Neural cell (in vitro differentiated cells): ENCODE data around the gene SLC13A2. TPM values are rescaled to one million over a fixed set of nuclear protein-coding genes. Genes with fewer than 3 reads are reported as not detected.

Experiments
- H2AFZ ChIP-seq: fragments of 200-600, 300-800 bp; sonication (generic), shearing (Covaris generic); 2 replicates; pipeline ENCODE4 v1.6.0; 2014; ENCODE audit warnings: low read depth, mild to moderate bottlenecking, antibody characterized with exemption, low read length, moderate library complexity
- H3F3A ChIP-seq: fragments of 200-600 bp; shearing (Covaris generic); 2 replicates; pipeline ENCODE4 v1.6.1; 2016; ENCODE audit warnings: mild to moderate bottlenecking, moderate library complexity, mixed read lengths, antibody characterized with exemption, low read length; ENCODE audit not compliant: insufficient read depth, poor library complexity, severe bottlenecking
- H3K27ac ChIP-seq: fragments of 200-600, 300-800 bp; sonication (generic), shearing (Covaris generic); 2 replicates; pipeline ENCODE4 v1.5.1; 2014; ENCODE audit warnings: mild to moderate bottlenecking, low read length, moderate library complexity
- H3K27me3 ChIP-seq: fragments of 300-800, 200-600 bp; sonication (generic), shearing (Covaris generic); 2 replicates; pipeline ENCODE4 v1.6.0; 2014; ENCODE audit warnings: mild to moderate bottlenecking, low read depth, low read length, moderate library complexity; ENCODE audit not compliant: insufficient read depth
- H3K36me3 ChIP-seq: fragments of 300-800, 200-600 bp; sonication (generic), shearing (Covaris generic); 2 replicates; pipeline ENCODE4 v1.5.1; 2014; ENCODE audit warnings: mild to moderate bottlenecking, antibody characterized with exemption, low read length, moderate library complexity; ENCODE audit not compliant: insufficient read depth
- H3K4me2 ChIP-seq: fragments of 300-800, 200-600 bp; sonication (generic), shearing (Covaris generic); 2 replicates; pipeline ENCODE4 v1.6.0; 2014; ENCODE audit warnings: mild to moderate bottlenecking, low read length
- H3K4me3 ChIP-seq: fragments of 300-800, 200-600 bp; sonication (generic), shearing (Covaris generic); 2 replicates; pipeline ENCODE4 v1.5.1; 2014; ENCODE audit warnings: mild to moderate bottlenecking, low read length, moderate library complexity
- H3K79me2 ChIP-seq: fragments of 200-600 bp; shearing (Covaris generic); replicated peaks from 2 replicates; pipeline ENCODE4 v1.6.0; 2014; ENCODE audit warnings: mild to moderate bottlenecking, low read length, moderate library complexity; ENCODE audit not compliant: insufficient read depth
- H3K9ac ChIP-seq: fragments of 300-800, 200-600 bp; sonication (generic), shearing (Covaris generic); 2 replicates; pipeline ENCODE4 v1.6.1; 2016; ENCODE audit warnings: mild to moderate bottlenecking, low read length, mixed read lengths
- H3K9me2 ChIP-seq: fragments of 200-600 bp; shearing (Covaris generic); 2 replicates; pipeline ENCODE4 v1.6.1; 2016; ENCODE audit warnings: mild to moderate bottlenecking, low read length, mixed read lengths; ENCODE audit not compliant: insufficient read depth
- H3K9me3 ChIP-seq: fragments of 200-600, 300-800 bp; sonication (generic), shearing (Covaris generic); 2 replicates; pipeline ENCODE4 v1.6.1; 2016; ENCODE audit warnings: mild to moderate bottlenecking, mixed run types, low read length, moderate library complexity, mixed read lengths
- H4K20me1 ChIP-seq: fragments of 200-600 bp; shearing (Covaris generic); 2 replicates; pipeline ENCODE4 v1.6.1; 2016; ENCODE audit warnings: mild to moderate bottlenecking, mixed run types; ENCODE audit not compliant: insufficient read depth
- CTCF ChIP-seq: fragments of 450-650 bp; IDR thresholded peaks from 2 replicates; pipeline ENCODE4 v1.5.1; 2014; ENCODE audit warnings: antibody characterized with exemption, mild to moderate bottlenecking, moderate library complexity; ENCODE audit not compliant: poor library complexity, severe bottlenecking
- EP300 ChIP-seq: fragments of 450-650 bp; conservative IDR thresholded peaks from 2 replicates; pipeline ENCODE4 v1.6.1; 2014; ENCODE audit warnings: antibody characterized with exemption, mild to moderate bottlenecking, moderate library complexity; ENCODE audit not compliant: poor library complexity, severe bottlenecking
- EZH2 ChIP-seq: fragments of 200-600, 300-800 bp; shearing (Covaris generic), sonication (generic); IDR thresholded peaks from 2 replicates; pipeline ENCODE4 v1.6.1; 2014; ENCODE audit warnings: antibody characterized with exemption, low read length, borderline replicate concordance, mild to moderate bottlenecking; ENCODE audit not compliant: insufficient read depth, poor library complexity, severe bottlenecking
- MXI1 ChIP-seq: fragments of 450-650 bp; conservative IDR thresholded peaks from 2 replicates; pipeline ENCODE4 v1.6.1; 2014; ENCODE audit warnings: antibody characterized with exemption, mild to moderate bottlenecking; ENCODE audit not compliant: poor library complexity, severe bottlenecking
- POLR2AphosphoS5 ChIP-seq: IDR thresholded peaks from 2 replicates; pipeline ENCODE4 v1.6.1; 2012
- RAD21 ChIP-seq: fragments of 450-650 bp; conservative IDR thresholded peaks from 2 replicates; pipeline ENCODE4 v1.6.1; 2014; ENCODE audit warnings: antibody characterized with exemption, mild to moderate bottlenecking, moderate library complexity
- REST ChIP-seq: IDR thresholded peaks from 2 replicates; pipeline ENCODE4 v1.6.1; 2012; ENCODE audit warnings: borderline replicate concordance
- SMC3 ChIP-seq: fragments of 450-650 bp; conservative IDR thresholded peaks from 2 replicates; pipeline ENCODE4 v1.6.1; 2014; ENCODE audit warnings: antibody characterized with exemption, mild to moderate bottlenecking, moderate library complexity; ENCODE audit not compliant: poor library complexity
- TAF1 ChIP-seq: IDR thresholded peaks from 2 replicates; pipeline ENCODE4 v1.6.1; 2012; ENCODE audit warnings: low read depth
- polyA plus RNA-seq: library from polyadenylated mRNA; depleted of rRNA; stranded (reverse); fragments of >200 nt; gene quantifications from 2 replicates; pipeline ENCODE4 v1.2.3, GENCODE V29; 2014

Gene SLC13A2
- polyA plus RNA-seq, 1 donor from 2014 or later = not detected

GRCh38 chr17:28519236-28519635 lies 45.8 kb downstream of the SLC13A2 start:
- H3K79me2 ChIP-seq = no peaks in the 10 kb centered on the region
- peaks cover 9% of the 10 kb centered on the region for H3K9me3 ChIP-seq
- no peaks in the 10 kb centered on the region for H3K36me3 ChIP-seq
- no peaks in the 10 kb centered on the region for H3K27me3 ChIP-seq
- H3K9me2 ChIP-seq = no peaks in the 10 kb centered on the region
- H3K4me2 ChIP-seq = no peak overlapping the region
- no peaks in the 10 kb centered on the region for H3F3A ChIP-seq
- H3K4me3 ChIP-seq = no peak overlapping the region
- H2AFZ ChIP-seq = no peak overlapping the region
- TF ChIP-seq SMC3 (no peak), CTCF (no peak)
- no peak overlapping the region for H3K27ac ChIP-seq
- no peak overlapping the region for H3K9ac ChIP-seq
- H4K20me1 ChIP-seq = no peaks in the 10 kb centered on the region

GRCh38 chr17:28520687-28521086 lies 47.2 kb downstream of the SLC13A2 start:
- H3K4me3 ChIP-seq = no peak overlapping the region
- H3K9me2 ChIP-seq = no peaks in the 10 kb centered on the region
- no peaks in the 10 kb centered on the region for H3K36me3 ChIP-seq
- no peaks in the 10 kb centered on the region for H3F3A ChIP-seq
- H3K27me3 ChIP-seq = no peaks in the 10 kb centered on the region
- no peaks in the 10 kb centered on the region for H3K79me2 ChIP-seq
- no peaks in the 10 kb centered on the region for H4K20me1 ChIP-seq
- H3K4me2 ChIP-seq = no peak overlapping the region
- no peak overlapping the region for H3K27ac ChIP-seq
- H2AFZ ChIP-seq = no peak overlapping the region
- H3K9me3 ChIP-seq = peaks cover 3% of the 10 kb centered on the region
- no peak overlapping the region for H3K9ac ChIP-seq
- TF ChIP-seq EZH2 (no peak), CTCF (no peak), TAF1 (no peak), POLR2AphosphoS5 (no peak), SMC3 (no peak), EP300 (no peak), RAD21 (no peak), MXI1 (no peak), REST (no peak)
